Prostate gland (tissue), 2 donors: ENCODE data around the gene DNASE1L2.

Source experiments
- CTCF ChIP-seq, 4 experiments: fragments of 200-600 bp in 2 of 4; fragments of 450-650 bp in 2 of 4; sonication (generic) in 2 of 4; IDR thresholded peaks; 1 replicate in 3 of 4; 2 replicates in 1 of 4; pipeline ENCODE4 v1.5.1; 2016 to 2019; ENCODE audit warnings: antibody characterized with exemption in 4 of 4, mild to moderate bottlenecking in 2 of 4, moderate library complexity in 2 of 4
- POLR2AphosphoS5 ChIP-seq: sonication (generic); formaldehyde crosslinking; IDR thresholded peaks from one replicate; pipeline ENCODE4 v1.6.1; 2017; ENCODE audit warnings: antibody characterized with exemption

DNA sequence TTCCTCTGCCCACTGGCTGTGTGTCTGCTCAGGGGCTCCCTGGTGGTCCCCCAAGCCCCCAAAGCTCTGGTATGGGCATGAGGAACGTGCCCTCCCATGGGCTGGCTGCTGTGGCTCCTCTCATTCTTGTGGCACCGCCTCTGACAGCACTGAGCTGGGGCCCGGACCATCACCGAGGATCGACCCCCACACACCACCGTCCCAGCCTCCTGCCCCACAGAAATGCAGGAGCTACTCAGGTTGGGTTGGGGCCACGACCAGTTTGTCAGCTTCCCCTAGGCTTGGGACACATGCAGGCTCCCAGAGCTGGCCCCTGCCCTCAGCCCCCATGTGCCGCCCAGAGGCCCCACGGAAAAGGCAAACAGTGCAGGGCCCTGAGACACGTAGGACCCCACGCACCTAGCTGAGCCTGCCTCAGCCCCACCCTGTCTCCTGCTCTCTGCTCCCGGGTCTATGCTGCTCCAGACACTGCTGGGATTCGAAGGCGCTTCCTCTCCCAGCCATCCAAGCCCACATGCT, 36.6 kb upstream of the DNASE1L2 start:
- no peak for TF ChIP-seq CTCF (IDR thresholded peaks at IDR 0.05)
- TF ChIP-seq POLR2AphosphoS5, result no peak
